LNCAP (cell line): Measurements from ENCODE around the gene PTS.

ENCODE experiments used
- CTCF ChIP-seq: fragments of 450-650 bp; IDR thresholded peaks from 2 replicates; pipeline ENCODE4 v1.5.1; 2017; ENCODE audit warnings: mild to moderate bottlenecking

The PTS gene

GRCh38 chr11:112226062-112226830, at the start of gene PTS:
PTS (plus strand) TSS chr11:112226428; CDS start chr11:112226444, 16 bp downstream.
- TF ChIP-seq CTCF = no peak

- TF ChIP-seq CTCF = no peak
Measured at GRCh38 chr11:112177589-112177988, 48.6 kb upstream of the PTS start.

- TF ChIP-seq CTCF = no peak
Measured at GRCh38 chr11:112178428-112178827, 47.8 kb upstream of the PTS start.

GRCh38 chr11:112178936-112179335, 47.3 kb upstream of the PTS start:
- no peak for TF ChIP-seq CTCF

- TF ChIP-seq CTCF = no peak
Measured at GRCh38 chr11:112179601-112180000, 46.6 kb upstream of the PTS start.

- TF ChIP-seq CTCF = no peak
Measured at GRCh38 chr11:112182867-112183266, 43.4 kb upstream of the PTS start.

GRCh38 chr11:112185883-112186282, 40.3 kb upstream of the PTS start:
- no peak for TF ChIP-seq CTCF

GRCh38 chr11:112186304-112186703, 39.9 kb upstream of the PTS start:
- no peak for TF ChIP-seq CTCF
